Right lobe of liver (tissue), 4 donors: ENCODE measurements around the gene SH2B2.

Source experiments
- POLR2A ChIP-seq: fragments of 450-650 bp; IDR thresholded peaks from one replicate; pipeline ENCODE4 v1.6.1; 2017; ENCODE audit warnings: antibody characterized with exemption, mild to moderate bottlenecking
- TF ChIP-seq, protein P1 (sequence below), 4 donors: fragments of 200-600 bp in 3 of 4; fragments of 450-650 bp in 1 of 4; IDR thresholded peaks; one replicate each; pipeline versions ENCODE4 v1.5.1 to v1.8.0; 2016 to 2022; ENCODE audit warnings: antibody characterized with exemption in 4 of 4, mild to moderate bottlenecking in 2 of 4
- donor health status: DM: no; HTN: no; CAD: no.
- donor health status: DM: no; HTN: no; CAD: no.
- donor health status: DM: no; HTN: yes; CAD: no.

GRCh38 chr7:102255916-102256315, 30.8 kb upstream of the SH2B2 start:
- TF ChIP-seq POLR2A, result no peak
- TF ChIP-seq, protein P1, sequence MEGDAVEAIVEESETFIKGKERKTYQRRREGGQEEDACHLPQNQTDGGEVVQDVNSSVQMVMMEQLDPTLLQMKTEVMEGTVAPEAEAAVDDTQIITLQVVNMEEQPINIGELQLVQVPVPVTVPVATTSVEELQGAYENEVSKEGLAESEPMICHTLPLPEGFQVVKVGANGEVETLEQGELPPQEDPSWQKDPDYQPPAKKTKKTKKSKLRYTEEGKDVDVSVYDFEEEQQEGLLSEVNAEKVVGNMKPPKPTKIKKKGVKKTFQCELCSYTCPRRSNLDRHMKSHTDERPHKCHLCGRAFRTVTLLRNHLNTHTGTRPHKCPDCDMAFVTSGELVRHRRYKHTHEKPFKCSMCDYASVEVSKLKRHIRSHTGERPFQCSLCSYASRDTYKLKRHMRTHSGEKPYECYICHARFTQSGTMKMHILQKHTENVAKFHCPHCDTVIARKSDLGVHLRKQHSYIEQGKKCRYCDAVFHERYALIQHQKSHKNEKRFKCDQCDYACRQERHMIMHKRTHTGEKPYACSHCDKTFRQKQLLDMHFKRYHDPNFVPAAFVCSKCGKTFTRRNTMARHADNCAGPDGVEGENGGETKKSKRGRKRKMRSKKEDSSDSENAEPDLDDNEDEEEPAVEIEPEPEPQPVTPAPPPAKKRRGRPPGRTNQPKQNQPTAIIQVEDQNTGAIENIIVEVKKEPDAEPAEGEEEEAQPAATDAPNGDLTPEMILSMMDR (IDR thresholded peaks at IDR 0.05), result no peak
